Left ventricle myocardium inferior (tissue), 1 donor: ENCODE results near the gene VPS50. TPM values are rescaled to one million over a fixed set of nuclear protein-coding genes. Genes with fewer than 3 reads are reported as not detected.

ENCODE experiments used
- DNase-seq: peaks from one replicate; pipeline ENCODE4 v3.0.0-alpha.2; 2020
- H3K27ac ChIP-seq: fragments of 200-600 bp; replicated peaks from 2 replicates; pipeline ENCODE4 v1.8.0; 2021
- H3K27me3 ChIP-seq: fragments of 200-600 bp; 2 replicates; pipeline ENCODE4 v1.8.0; 2021; ENCODE audit warnings: low read depth
- H3K36me3 ChIP-seq: fragments of 200-600 bp; 2 replicates; pipeline ENCODE4 v1.8.0; 2021
- H3K4me1 ChIP-seq: fragments of 200-600 bp; 2 replicates; pipeline ENCODE4 v1.8.0; 2021
- H3K4me3 ChIP-seq: fragments of 200-600 bp; 2 replicates; pipeline ENCODE4 v1.8.0; 2021; ENCODE audit warnings: mild to moderate bottlenecking, moderate library complexity
- H3K9me3 ChIP-seq: fragments of 200-600 bp; replicated peaks from 2 replicates; pipeline ENCODE4 v1.8.0; 2021
- intact Hi-C: fragments of 100-400 bp; cut with micrococcal nuclease; formaldehyde crosslinking; loops from one replicate; pipeline ENCODE4 v1.11.0; 2022
- total RNA-seq: library from RNA; stranded (reverse); fragmentation: NEBNext Ultra II Directional; extraction: Animal tissue kit (Norgen Biotek cat#: 25700); gene quantifications from one replicate; pipeline ENCODE4 v1.2.1, GENCODE V29; 2021
- TF ChIP-seq, protein P1 (sequence below): fragments of 200-600 bp; IDR thresholded peaks from 2 replicates; pipeline ENCODE4 v1.8.0; 2021; ENCODE audit warnings: antibody characterized with exemption, mild to moderate bottlenecking, borderline replicate concordance
- donor health status: DM: no; HTN: yes; CAD: no; lungs with severe emphysema.

Gene VPS50
- total RNA-seq, 1 donor from 2014 or later, result 19.5 TPM

DNA sequence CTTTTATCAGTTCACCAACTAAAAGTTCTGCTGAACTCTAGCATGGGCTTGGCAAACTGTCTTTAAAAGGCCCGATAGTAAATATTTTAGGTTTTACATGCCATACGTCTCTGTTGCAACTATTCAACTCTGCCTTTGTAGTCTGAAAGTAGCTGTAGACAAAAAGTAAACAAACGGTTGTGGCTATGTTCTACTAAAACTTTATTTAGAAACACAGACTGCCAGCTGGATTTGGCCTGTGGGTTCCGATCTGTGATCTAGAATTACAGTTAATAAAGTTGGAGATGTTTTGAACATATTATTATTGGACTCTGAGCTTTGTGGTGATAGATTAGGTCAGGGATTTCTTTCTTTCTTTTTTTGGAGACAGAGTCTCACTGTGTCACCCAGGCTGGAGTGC is 33.1 kb downstream of the VPS50 start:
- no peak overlapping the region for H3K4me3 ChIP-seq
- no peaks in the 10 kb centered on the region for H3K4me1 ChIP-seq
- intact Hi-C loops, result no loop called here
- no peak for DNase-seq
- no peak overlapping the region for H3K27ac ChIP-seq
- H3K36me3 ChIP-seq, result peaks cover 21% of the 10 kb centered on the region
- TF ChIP-seq, protein P1, sequence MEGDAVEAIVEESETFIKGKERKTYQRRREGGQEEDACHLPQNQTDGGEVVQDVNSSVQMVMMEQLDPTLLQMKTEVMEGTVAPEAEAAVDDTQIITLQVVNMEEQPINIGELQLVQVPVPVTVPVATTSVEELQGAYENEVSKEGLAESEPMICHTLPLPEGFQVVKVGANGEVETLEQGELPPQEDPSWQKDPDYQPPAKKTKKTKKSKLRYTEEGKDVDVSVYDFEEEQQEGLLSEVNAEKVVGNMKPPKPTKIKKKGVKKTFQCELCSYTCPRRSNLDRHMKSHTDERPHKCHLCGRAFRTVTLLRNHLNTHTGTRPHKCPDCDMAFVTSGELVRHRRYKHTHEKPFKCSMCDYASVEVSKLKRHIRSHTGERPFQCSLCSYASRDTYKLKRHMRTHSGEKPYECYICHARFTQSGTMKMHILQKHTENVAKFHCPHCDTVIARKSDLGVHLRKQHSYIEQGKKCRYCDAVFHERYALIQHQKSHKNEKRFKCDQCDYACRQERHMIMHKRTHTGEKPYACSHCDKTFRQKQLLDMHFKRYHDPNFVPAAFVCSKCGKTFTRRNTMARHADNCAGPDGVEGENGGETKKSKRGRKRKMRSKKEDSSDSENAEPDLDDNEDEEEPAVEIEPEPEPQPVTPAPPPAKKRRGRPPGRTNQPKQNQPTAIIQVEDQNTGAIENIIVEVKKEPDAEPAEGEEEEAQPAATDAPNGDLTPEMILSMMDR, result no peak
- H3K27me3 ChIP-seq, result no peaks in the 10 kb centered on the region
- H3K9me3 ChIP-seq, result no peaks in the 10 kb centered on the region

- intact Hi-C loops, result no loop called here
Observed at GRCh38 chr7:93279541-93279940, 47.4 kb downstream of the VPS50 start.

GRCh38 chr7:93284908-93285307 is 52.7 kb downstream of the VPS50 start:
- peaks cover 12% of the 10 kb centered on the region for H3K36me3 ChIP-seq
- no peaks in the 10 kb centered on the region for H3K27me3 ChIP-seq
- no peak overlapping the region for H3K4me3 ChIP-seq
- no peak overlapping the region for H3K27ac ChIP-seq
- TF ChIP-seq, protein P1, result no peak
- H3K9me3 ChIP-seq, result no peaks in the 10 kb centered on the region
- intact Hi-C loops, result no loop called here
- DNase-seq, result no peak
- H3K4me1 ChIP-seq, result no peaks in the 10 kb centered on the region

More at GRCh38 chr7:93279541-93279940, 47.4 kb downstream of the VPS50 start:
- peaks cover 40% of the 10 kb centered on the region for H3K36me3 ChIP-seq
- no peaks in the 10 kb centered on the region for H3K27me3 ChIP-seq
- H3K9me3 ChIP-seq, result no peaks in the 10 kb centered on the region
- no peaks in the 10 kb centered on the region for H3K4me1 ChIP-seq
- no peak overlapping the region for H3K27ac ChIP-seq
- DNase-seq, result no peak
- H3K4me3 ChIP-seq, result no peak overlapping the region
- TF ChIP-seq, protein P1, result no peak

DNA sequence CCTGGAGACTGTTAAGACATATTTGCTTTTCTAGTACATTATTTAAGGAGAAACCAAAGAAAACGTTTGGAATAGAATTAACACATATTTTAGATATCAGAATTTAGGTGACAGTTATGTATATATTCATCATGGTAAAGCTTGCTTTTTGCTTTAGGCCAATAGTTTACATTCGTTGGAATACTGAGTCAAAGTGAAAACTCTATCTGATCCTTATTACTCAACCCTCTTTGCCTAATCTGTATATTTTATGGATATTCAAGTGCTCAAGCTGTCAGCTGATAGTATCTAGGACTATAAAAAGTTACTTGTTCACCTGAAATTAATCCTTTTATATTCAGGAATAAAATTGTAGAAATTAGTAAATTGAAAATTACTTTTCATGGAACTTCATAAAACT is 61.1 kb downstream of the VPS50 start:
- Histone ChIP-seq H3K36me3 (peaks cover 17% of the 10 kb centered on the region), H3K4me1 (no peaks in the 10 kb centered on the region), H3K9me3 (no peaks in the 10 kb centered on the region), H3K27me3 (no peaks in the 10 kb centered on the region), H3K4me3 (no peak overlapping the region), H3K27ac (no peak overlapping the region)
- intact Hi-C loops, result no loop called here
- TF ChIP-seq, protein P1, result no peak
- no peak for DNase-seq

GRCh38 chr7:93298206-93298605 is 66.0 kb downstream of the VPS50 start:
- intact Hi-C loops, result no loop called here
- TF ChIP-seq, protein P1, result no peak
- DNase-seq, result no peak
- H3K27me3 ChIP-seq, result no peaks in the 10 kb centered on the region
- peaks cover 22% of the 10 kb centered on the region for H3K36me3 ChIP-seq
- H3K4me3 ChIP-seq, result no peak overlapping the region
- H3K4me1 ChIP-seq, result no peaks in the 10 kb centered on the region
- H3K9me3 ChIP-seq, result no peaks in the 10 kb centered on the region
- H3K27ac ChIP-seq, result no peak overlapping the region

- intact Hi-C loops, result no loop called here
- no peaks in the 10 kb centered on the region for H3K9me3 ChIP-seq
- H3K36me3 ChIP-seq, result peaks cover 21% of the 10 kb centered on the region
- H3K4me3 ChIP-seq, result no peak overlapping the region
- no peaks in the 10 kb centered on the region for H3K27me3 ChIP-seq
- TF ChIP-seq, protein P1, result no peak
- no peak overlapping the region for H3K27ac ChIP-seq
- no peaks in the 10 kb centered on the region for H3K4me1 ChIP-seq
- no peak for DNase-seq
Observed at GRCh38 chr7:93298671-93299070, 66.5 kb downstream of the VPS50 start.
